Stomach (tissue), 4 donors: ENCODE data around the gene CHP2.

Experiments
- CTCF ChIP-seq, 7 experiments: fragments of 450-650 bp in 4 of 7; fragments of 200-600 bp in 3 of 7; sonication (generic) in 3 of 7; IDR thresholded peaks; one replicate each; pipeline ENCODE4 v1.5.1; 2016 to 2019; ENCODE audit warnings: antibody characterized with exemption in 7 of 7, control low read depth in 2 of 7, mild to moderate bottlenecking in 1 of 7
- EP300 ChIP-seq: sonication (generic); formaldehyde crosslinking; IDR thresholded peaks from one replicate; pipeline ENCODE4 v1.6.1; 2017; ENCODE audit warnings: antibody characterized with exemption
- POLR2A ChIP-seq, 4 donors: fragments of 450-650 bp; IDR thresholded peaks; one replicate each; pipeline ENCODE4 v1.6.1; 2016; ENCODE audit warnings: antibody characterized with exemption in 4 of 4, control low read depth in 2 of 4, mild to moderate bottlenecking in 1 of 4, moderate library complexity in 1 of 4
- POLR2AphosphoS5 ChIP-seq, 3 donors: sonication (generic); formaldehyde crosslinking; IDR thresholded peaks; one replicate each; pipeline ENCODE4 v1.6.1; 2016; ENCODE audit warnings: antibody characterized with exemption in 3 of 3

- no peak for TF ChIP-seq CTCF (IDR thresholded peaks at IDR 0.05)
- no peak for TF ChIP-seq EP300
- no peak for TF ChIP-seq POLR2A (IDR thresholded peaks at IDR 0.05)
- no peak for TF ChIP-seq POLR2AphosphoS5 (IDR thresholded peaks at IDR 0.05)
Measured at GRCh38 chr16:23755484-23755809, 621 bp downstream of the CHP2 start.
